DMS53 (cell line): ENCODE measurements around the gene CAPN5.
"Not testable (repeated sequence)": the region's sequence is repeated elsewhere in the genome, so short reads cannot be mapped to it uniquely, and the experiment has no call there.

Source experiments
- DNase-seq: peaks from one replicate; lab custom pipeline; 2025; lab: John Stamatoyannopoulos, UW

Gene CAPN5

GRCh38 chr11:77096591-77097019 lies 29.8 kb downstream of the CAPN5 start:
- DNase-seq: no peak

- DNase-seq: not testable (repeated sequence)
Measured at GRCh38 chr11:77097180-77097579, 30.4 kb downstream of the CAPN5 start.

- no peak for DNase-seq
Measured at GRCh38 chr11:77100166-77101042, 33.6 kb downstream of the CAPN5 start.

GRCh38 chr11:77101043-77101537 lies 34.3 kb downstream of the CAPN5 start:
- peak; percentile 78 for DNase-seq

- no peak for DNase-seq
Measured at GRCh38 chr11:77102246-77103210, 35.8 kb downstream of the CAPN5 start, which contains the start of gene OMP. Gene OMP (plus strand): TSS chr11:77102840. CDS start chr11:77102840, 0 bp downstream.

GRCh38 chr11:77103319-77103718 lies 36.5 kb downstream of the CAPN5 start:
- no peak for DNase-seq

GRCh38 chr11:77104727-77105126 lies 38.0 kb downstream of the CAPN5 start:
- DNase-seq: no peak

- no peak for DNase-seq
Measured at GRCh38 chr11:77106321-77106720, 39.5 kb downstream of the CAPN5 start.

- no peak for DNase-seq
Measured at GRCh38 chr11:77106759-77107158, 40.0 kb downstream of the CAPN5 start.

- DNase-seq: no peak
Measured at GRCh38 chr11:77107950-77108349, 41.2 kb downstream of the CAPN5 start.

GRCh38 chr11:77108436-77108835 lies 41.7 kb downstream of the CAPN5 start:
- no peak for DNase-seq

- no peak for DNase-seq
Measured at GRCh38 chr11:77109236-77110019, 42.7 kb downstream of the CAPN5 start.

GRCh38 chr11:77110836-77111235 lies 44.1 kb downstream of the CAPN5 start:
- DNase-seq: no peak

- DNase-seq: no peak
Measured at GRCh38 chr11:77111277-77111676, 44.5 kb downstream of the CAPN5 start.

GRCh38 chr11:77111946-77112345 lies 45.2 kb downstream of the CAPN5 start:
- DNase-seq: no peak

- DNase-seq: no peak
Measured at GRCh38 chr11:77112641-77113381, 46.0 kb downstream of the CAPN5 start.

GRCh38 chr11:77113382-77114088 lies 46.8 kb downstream of the CAPN5 start:
- DNase-seq: peak; percentile 76

- no peak for DNase-seq
Measured at GRCh38 chr11:77114089-77114463, 47.3 kb downstream of the CAPN5 start.

GRCh38 chr11:77115181-77115611 lies 48.4 kb downstream of the CAPN5 start:
- DNase-seq: peak; percentile 44

- DNase-seq: no peak
Measured at GRCh38 chr11:77115956-77116355, 49.2 kb downstream of the CAPN5 start.
